ENCODE results near the gene ANKS1B. TPM values are rescaled to one million over a fixed set of nuclear protein-coding genes. Genes with fewer than 3 reads are reported as not detected.
"Not testable (repeated sequence)": the region's sequence is repeated elsewhere in the genome, so short reads cannot be mapped to it uniquely, and the experiment has no call there.

The ANKS1B gene
- polyA plus RNA-seq, 4 donors = 3.6 to 4.8 (median 4.0) TPM

- DNase-seq (ENCODE audit: low read depth in 4 of 4, low spot score in 2 of 4) = no peak
Observed at GRCh38 chr12:99711246-99711645, 273.5 kb downstream of the ANKS1B start.

- DNase-seq (ENCODE audit: low read depth in 4 of 4, low spot score in 2 of 4) = no peak
Observed at GRCh38 chr12:99709619-99710018, 275.1 kb downstream of the ANKS1B start.

DNA sequence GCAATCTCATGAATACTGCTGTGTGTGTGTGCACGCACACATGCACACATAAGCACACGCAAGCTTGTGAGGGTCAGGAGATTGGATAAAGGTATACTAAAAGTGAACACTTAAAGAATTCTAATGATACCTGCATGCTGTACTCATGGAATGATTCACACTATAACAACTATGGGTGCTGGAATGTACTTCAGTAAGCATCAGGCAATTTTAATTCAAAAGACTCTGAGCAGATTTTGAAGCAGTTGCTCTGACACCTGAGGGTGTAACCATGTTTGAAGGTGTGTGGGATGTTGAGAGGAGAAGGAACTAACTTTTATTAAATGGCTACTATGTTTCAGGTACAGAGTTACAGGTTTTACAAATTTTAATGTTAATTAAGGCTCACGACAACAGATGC is 275.6 kb downstream of the ANKS1B start:
- DNase-seq (ENCODE audit: low read depth in 4 of 4, low spot score in 2 of 4) = no peak

DNA sequence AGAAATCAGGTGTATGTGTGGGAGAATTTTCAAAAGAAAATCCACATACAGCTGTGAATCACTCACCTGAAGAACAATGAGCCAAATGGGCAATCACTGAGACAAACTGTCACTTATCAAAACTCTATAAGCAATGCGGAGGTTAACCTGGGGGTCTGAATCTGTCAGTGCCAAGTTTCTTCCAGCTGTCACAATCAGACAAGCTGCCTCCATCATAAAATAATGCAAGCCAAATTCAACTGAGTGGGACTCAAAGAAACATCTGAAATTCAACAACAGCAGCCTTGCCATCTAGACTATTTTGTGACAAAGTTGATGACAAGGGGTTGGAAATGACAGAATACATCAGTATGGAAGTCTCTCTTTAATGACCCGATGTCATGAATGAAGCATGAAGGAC is 276.9 kb downstream of the ANKS1B start:
- no peak for DNase-seq (ENCODE audit: low read depth in 4 of 4, low spot score in 2 of 4)

DNA sequence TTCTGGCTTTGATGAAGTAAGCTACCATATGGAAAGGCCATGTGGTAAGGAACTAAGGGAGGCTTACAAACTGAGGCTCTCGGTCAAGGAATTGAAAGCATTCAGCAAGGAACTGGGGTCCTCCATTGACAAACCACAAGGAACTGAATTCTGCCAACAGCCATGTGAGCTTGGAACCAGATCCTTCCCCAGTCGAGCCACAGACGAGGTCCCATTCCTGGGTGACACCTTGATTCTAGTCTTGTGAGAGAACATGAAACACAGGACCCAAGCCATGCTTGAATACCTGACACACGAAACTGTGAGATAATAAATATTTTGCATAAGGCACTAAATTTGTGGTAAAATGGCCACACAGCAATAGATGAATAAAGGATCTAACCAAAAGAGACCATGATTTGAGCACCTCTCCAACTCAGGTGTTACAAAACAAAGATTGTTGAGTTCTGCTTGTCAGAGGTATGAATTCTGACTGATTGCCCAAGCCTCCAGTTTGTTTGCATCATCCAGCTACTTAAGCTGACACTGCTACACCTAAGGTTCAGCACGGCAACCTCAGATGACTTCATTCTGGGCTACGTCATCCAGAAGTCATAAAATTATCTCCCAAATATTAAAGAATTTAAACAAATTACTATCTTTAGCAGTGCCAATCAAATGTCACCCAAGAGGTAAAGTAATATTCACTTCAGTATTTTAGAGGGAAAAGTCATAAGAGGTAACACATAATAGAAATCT is 277.8 kb downstream of the ANKS1B start:
- no peak for DNase-seq (ENCODE audit: low read depth in 4 of 4, low spot score in 2 of 4)

DNA sequence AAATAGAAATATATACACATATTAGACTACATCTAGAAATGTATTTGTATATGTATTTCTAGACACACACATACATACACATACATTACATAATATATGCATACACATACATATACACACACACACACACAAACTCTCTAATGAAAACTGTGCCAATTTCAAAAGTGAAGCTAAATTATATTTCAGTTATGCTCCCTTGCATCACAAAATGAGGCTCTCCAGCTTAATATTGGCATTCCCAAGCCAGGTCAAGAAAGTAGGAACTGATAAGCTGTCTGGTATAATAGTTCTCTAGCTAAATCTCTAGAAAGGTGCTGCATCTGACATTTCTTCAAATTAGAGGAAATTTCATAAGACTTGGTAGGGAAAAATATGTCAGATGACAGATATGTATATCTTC is 280.3 kb downstream of the ANKS1B start:
- DNase-seq (ENCODE audit: low read depth in 4 of 4, low spot score in 2 of 4) = no peak

DNA sequence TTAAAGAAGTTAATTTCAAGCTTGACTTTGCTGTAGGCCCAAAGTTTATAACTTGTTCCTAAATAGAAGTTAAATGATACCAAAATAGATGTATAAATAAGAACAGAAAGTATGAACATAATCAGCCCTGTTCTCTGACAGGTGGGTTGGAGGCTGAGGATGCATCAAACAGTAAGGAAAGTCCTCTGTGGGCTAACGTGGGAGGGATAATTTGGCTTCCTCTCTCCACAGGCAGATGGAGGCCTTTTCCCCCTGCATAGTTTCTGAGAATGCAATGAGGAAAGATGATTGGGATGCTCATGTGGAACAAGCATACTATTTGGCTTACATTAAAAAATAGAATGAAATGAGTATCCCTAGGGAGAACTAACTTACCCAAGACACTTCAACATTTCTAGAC is 280.7 kb downstream of the ANKS1B start:
- DNase-seq (ENCODE audit: low read depth in 4 of 4, low spot score in 2 of 4) = no peak

GRCh38 chr12:99700032-99700431 is 284.7 kb downstream of the ANKS1B start:
- no peak for DNase-seq (ENCODE audit: low read depth in 4 of 4, low spot score in 2 of 4)

DNA sequence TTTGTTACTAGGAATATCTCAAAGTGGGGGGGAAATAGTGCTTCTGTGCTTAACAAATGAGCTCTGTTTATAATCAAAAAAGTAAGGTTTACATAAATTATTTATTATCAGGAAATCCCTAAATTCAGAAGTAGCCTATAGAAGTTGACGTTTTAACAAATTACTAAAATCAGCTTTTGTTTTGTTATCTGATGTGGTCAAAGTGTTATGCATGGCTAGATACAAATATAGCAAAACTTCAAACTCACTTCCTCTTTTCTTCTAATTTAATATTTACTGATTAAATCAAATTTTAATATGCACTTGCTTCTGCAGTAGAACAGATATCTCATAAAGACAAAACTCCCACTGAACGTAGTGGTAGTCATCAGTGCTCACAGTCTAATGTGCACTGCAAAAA is 289.7 kb downstream of the ANKS1B start:
- DNase-seq (ENCODE audit: low read depth in 4 of 4, low spot score in 2 of 4) = no peak

- DNase-seq (ENCODE audit: low read depth in 4 of 4, low spot score in 2 of 4) = no peak
Observed at GRCh38 chr12:99686142-99686541, 298.6 kb downstream of the ANKS1B start.

GRCh38 chr12:99680276-99680675 is 304.5 kb downstream of the ANKS1B start:
- no peak for DNase-seq (ENCODE audit: low read depth in 4 of 4, low spot score in 2 of 4)

DNA sequence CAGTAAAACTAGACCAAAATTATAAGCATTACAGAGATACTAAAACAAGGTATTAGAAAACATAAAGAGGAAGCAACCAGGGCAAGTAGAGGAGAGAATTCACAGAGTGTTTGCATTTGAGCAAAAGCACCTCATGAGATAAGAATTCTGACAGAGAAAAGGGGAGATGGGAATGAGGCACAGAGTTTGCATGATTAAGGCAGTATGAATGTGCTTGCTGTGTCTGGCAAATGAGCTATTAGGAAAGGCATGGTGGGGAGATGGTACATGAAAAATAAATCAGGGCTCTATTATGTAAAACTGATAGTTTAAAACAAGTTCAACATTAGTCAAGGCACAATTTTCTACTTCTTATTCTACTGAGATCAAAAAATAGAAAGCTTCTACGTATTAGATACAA is 314.1 kb downstream of the ANKS1B start:
- DNase-seq (ENCODE audit: low read depth in 4 of 4, low spot score in 2 of 4) = no peak

DNA sequence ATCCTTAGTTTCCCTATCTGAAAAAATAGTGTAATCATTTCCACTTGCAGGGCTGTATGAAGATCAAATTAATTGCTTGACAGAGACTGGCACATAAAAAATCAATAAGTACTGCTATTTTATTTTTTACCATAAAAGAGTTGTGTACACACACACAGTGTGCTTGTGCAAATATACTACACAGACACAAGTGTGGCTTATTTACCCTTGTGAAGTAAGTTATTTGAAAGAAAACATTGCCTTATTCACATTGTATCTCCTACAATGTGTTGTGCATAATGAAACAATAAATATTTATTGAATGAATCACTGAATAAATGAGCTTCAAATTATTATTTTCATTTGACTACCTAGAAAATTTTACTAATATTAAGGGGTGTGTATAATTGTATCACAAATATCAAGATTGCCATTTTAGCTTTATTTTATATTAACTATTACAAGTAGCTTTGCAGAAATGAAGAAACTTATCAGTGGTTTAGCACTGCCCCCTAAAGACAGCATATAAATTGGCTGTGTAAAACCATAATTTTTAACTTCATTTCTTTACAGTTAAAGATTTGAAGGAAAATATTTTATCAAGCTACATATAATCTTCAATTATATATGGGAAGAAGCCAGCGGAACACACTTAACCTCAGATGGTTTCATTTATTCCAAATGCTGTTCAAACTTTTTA is 325.9 kb downstream of the ANKS1B start:
- peak in 2 of 4 donors; percentile 1 to 2 for DNase-seq (ENCODE audit: low read depth in 4 of 4, low spot score in 2 of 4)

GRCh38 chr12:99649551-99649950 is 335.2 kb downstream of the ANKS1B start:
- DNase-seq (ENCODE audit: low read depth in 4 of 4, low spot score in 2 of 4) = no peak

DNA sequence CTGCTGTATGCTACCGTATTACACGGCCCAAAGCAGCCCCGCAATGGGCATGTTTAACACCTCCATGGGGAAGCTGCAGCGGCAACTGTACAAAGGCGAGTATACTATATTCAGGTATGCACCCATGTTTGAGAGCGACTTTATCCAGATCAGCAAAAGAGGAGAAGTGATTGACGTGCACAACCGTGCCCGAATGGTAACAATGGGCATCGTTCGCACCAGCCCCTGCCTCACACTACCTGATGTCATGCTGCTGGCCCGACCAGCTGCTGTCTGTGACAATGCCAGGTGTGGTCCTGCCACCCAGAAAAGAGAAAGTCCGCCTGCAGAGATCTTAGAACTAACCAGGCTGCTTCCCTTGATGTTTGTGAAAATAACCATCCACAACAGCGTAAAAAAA is 336.6 kb downstream of the ANKS1B start:
- DNase-seq (ENCODE audit: low read depth in 4 of 4, low spot score in 2 of 4) = no peak

DNA sequence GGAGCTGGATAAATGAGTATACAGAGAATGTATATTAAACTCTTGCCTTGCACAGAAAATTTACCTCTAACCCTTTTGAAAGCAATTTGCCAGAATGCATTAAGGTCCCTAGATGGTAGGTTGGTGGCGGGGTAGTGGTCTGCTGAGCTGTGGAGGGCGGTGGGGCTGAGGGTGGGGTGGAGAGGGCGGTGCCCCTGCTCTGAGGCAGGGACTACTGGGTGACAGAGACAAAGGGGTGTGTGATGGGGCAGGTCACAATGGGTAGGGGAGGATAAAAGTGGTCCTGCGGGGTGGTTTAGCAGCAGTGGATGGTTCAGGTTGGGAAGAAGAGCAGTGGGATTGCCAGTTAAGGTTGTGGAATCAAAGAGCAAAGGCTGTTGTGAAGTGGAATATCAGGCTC is 337.3 kb downstream of the ANKS1B start, which contains the start of gene GARIN6:
Gene GARIN6 (plus strand): TSS at position 301 of the 400 bp plus-strand sequence. CDS start 422 bp downstream, outside the sequence.
- no peak for DNase-seq (ENCODE audit: low read depth in 4 of 4, low spot score in 2 of 4)

GRCh38 chr12:99644629-99645028 is 340.1 kb downstream of the ANKS1B start:
- no peak for DNase-seq (ENCODE audit: low read depth in 4 of 4, low spot score in 2 of 4)

GRCh38 chr12:99627459-99627858 is 357.3 kb downstream of the ANKS1B start:
- DNase-seq (ENCODE audit: low read depth in 4 of 4, low spot score in 2 of 4) = no peak

DNA sequence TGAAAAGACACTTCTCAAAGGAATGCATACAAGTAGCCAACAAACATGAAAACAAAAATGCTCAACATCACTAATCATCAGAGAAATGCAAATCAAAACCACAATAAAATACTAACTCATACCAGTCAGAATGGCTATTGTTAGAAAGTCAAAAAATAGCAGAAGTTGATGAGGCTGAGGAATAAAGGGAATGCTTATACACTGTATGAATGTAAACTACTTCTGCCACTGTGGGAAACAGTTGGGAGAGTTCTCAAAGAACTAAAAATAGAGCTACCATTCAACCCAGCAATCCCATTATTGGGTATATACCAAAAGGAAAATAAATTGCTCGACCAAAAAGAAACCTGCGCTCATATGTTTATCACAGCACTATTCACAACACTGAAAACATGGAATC is 360.1 kb downstream of the ANKS1B start:
- not testable (repeated sequence) for DNase-seq (ENCODE audit: low read depth in 4 of 4, low spot score in 2 of 4)

DNA sequence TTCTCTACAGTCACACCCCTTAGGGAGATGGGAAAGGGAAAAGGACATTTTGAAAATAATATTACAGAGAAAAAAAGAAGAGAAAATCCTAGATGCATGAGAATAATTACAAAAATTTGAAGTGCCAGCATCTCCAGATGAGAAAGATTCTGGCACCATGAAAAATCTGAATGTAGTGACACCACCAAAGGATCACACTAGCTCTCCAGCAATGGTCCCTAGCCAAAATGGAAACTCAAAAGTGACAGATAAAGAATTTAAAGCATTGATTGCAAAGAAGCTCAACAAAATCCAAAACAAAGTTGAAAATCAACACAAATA is 364.6 kb downstream of the ANKS1B start:
- DNase-seq (ENCODE audit: low read depth in 4 of 4, low spot score in 2 of 4) = no peak

- no peak for DNase-seq (ENCODE audit: low read depth in 4 of 4, low spot score in 2 of 4)
Observed at GRCh38 chr12:99619389-99620158, 365.2 kb downstream of the ANKS1B start.

- no peak for DNase-seq (ENCODE audit: low read depth in 4 of 4, low spot score in 2 of 4)
Observed at GRCh38 chr12:99618657-99619056, 366.1 kb downstream of the ANKS1B start.

Measured in left renal cortex interstitium (tissue), 4 donors.